HCT116 (cell line): Measurements from ENCODE around the gene ZSWIM3. TPM values are rescaled to one million over a fixed set of nuclear protein-coding genes. Genes with fewer than 3 reads are reported as not detected.

ENCODE experiments used
- ATAC-seq: fragments of 200-7000 bp; cut with Tn5 transposase; 2 replicates; pipeline ENCODE4 v1.9.1; 2020; ENCODE audit warnings: mild to moderate bottlenecking, moderate library complexity
- BruUV-seq: library from RNA; stranded (reverse); fragments of 400-500 nt; replicated peaks from 2 replicates; lab custom pipeline; 2021; lab: Mats Ljungman, UMichigan
- CTCF ChIA-PET: fragments of 300-600 bp; sonication (Branson Sonifier 250); formaldehyde crosslinking; loops from one replicate; lab custom pipeline; 2021; ENCODE audit warnings: antibody characterized with exemption; lab: Charles Lee
- POLR2A ChIA-PET: fragments of 300-600, 350-600 bp; sonication (Branson Sonifier 250); formaldehyde crosslinking; loops from one replicate; lab custom pipeline; 2021; ENCODE audit warnings: antibody characterized with exemption; lab: Charles Lee
- RAD21 ChIA-PET, 2 experiments: fragments of 300-600 bp; sonication (Branson Sonifier 250); formaldehyde crosslinking; loops; one replicate each; lab custom pipeline; 2023; ENCODE audit warnings: low total read pairs in 2 of 2; ENCODE audit not compliant: uncharacterized antibody in 2 of 2, unreplicated experiment in 2 of 2, low non-redundant PET in 1 of 2; lab: Charles Lee
- DNase-seq: peaks from one replicate; pipeline ENCODE4 v3.0.0-alpha.2; 2010; ENCODE audit warnings: low read depth, low spot score
- H2AFZ ChIP-seq: fragments of 200-600 bp; shearing (Covaris generic), sonication (generic); 2 replicates; pipeline ENCODE4 v1.6.1; 2017; ENCODE audit warnings: low read depth, mixed run types, mixed read lengths, antibody characterized with exemption, low read length; ENCODE audit not compliant: poor library complexity, severe bottlenecking
- H3K27ac ChIP-seq: 2 replicates; pipeline ENCODE4 v1.5.1; 2012; ENCODE audit warnings: low read depth, low read length
- H3K27me3 ChIP-seq: fragments of 200-600 bp; sonication (generic); 2 replicates; pipeline ENCODE4 v1.6.1; 2016; ENCODE audit warnings: mixed run types, low read length, mixed read lengths; ENCODE audit not compliant: insufficient read depth
- H3K36me3 ChIP-seq, 2 experiments: fragments of 200-500 bp in 1 of 2; fragments of 200-600 bp in 1 of 2; sonication (Bioruptor generic) in 1 of 2; sonication (generic) in 1 of 2; 2 replicates each; pipeline versions ENCODE4 v1.5.1 to v1.6.1; 2014 to 2016; ENCODE audit warnings: low read length in 2 of 2, inconsistent platforms in 1 of 2, mixed read lengths in 1 of 2, mixed run types in 1 of 2; ENCODE audit not compliant: insufficient read depth in 2 of 2, control insufficient read depth in 1 of 2
- H3K4me1 ChIP-seq, 2 experiments: fragments of 200-600 bp in 1 of 2; sonication (generic) in 1 of 2; 2 replicates each; pipeline versions ENCODE4 v1.5.1 to v1.6.1; 2012 to 2017; ENCODE audit warnings: low read length in 2 of 2, inconsistent platforms in 1 of 2, mild to moderate bottlenecking in 1 of 2, mixed read lengths in 1 of 2, mixed run types in 1 of 2, moderate library complexity in 1 of 2; ENCODE audit not compliant: insufficient read depth in 2 of 2, control insufficient read depth in 1 of 2
- H3K4me2 ChIP-seq: fragments of 200-600 bp; sonication (generic); 2 replicates; pipeline ENCODE4 v1.6.1; 2017; ENCODE audit warnings: mixed run types, low read length, mixed read lengths
- H3K4me3 ChIP-seq, 2 experiments: fragments of 200-600 bp in 1 of 2; sonication (generic) in 1 of 2; replicated peaks in 1 of 2; 2 replicates each; pipeline ENCODE4 v1.5.1; 2011 to 2016; ENCODE audit warnings: low read length in 2 of 2, control low read depth in 1 of 2, low read depth in 1 of 2, mild to moderate bottlenecking in 1 of 2, mixed read lengths in 1 of 2, mixed run types in 1 of 2
- H3K79me2 ChIP-seq: fragments of 200-600 bp; sonication (generic); 2 replicates; pipeline ENCODE4 v1.6.1; 2017; ENCODE audit warnings: mild to moderate bottlenecking, mixed run types, low read length, moderate library complexity, mixed read lengths; ENCODE audit not compliant: insufficient read depth
- H3K9ac ChIP-seq: fragments of 200-600 bp; sonication (generic); 2 replicates; pipeline ENCODE4 v1.6.1; 2016; ENCODE audit warnings: low read length, mixed read lengths
- H3K9me2 ChIP-seq: fragments of 200-600 bp; sonication (generic), shearing (Covaris generic); 2 replicates; pipeline ENCODE4 v1.6.1; 2017; ENCODE audit warnings: mixed run types, mild to moderate bottlenecking, moderate library complexity; ENCODE audit not compliant: insufficient read depth
- H3K9me3 ChIP-seq, 2 experiments: fragments of 200-500 bp in 1 of 2; fragments of 200-600 bp in 1 of 2; sonication (Bioruptor generic) in 1 of 2; sonication (generic) in 1 of 2; 2 replicates each; pipeline ENCODE4 v1.6.1; 2014 to 2017; ENCODE audit warnings: low read length in 2 of 2, mixed read lengths in 2 of 2, inconsistent platforms in 1 of 2, low read depth in 1 of 2, mild to moderate bottlenecking in 1 of 2, mixed run types in 1 of 2, moderate library complexity in 1 of 2; ENCODE audit not compliant: control insufficient read depth in 1 of 2, insufficient read depth in 1 of 2
- H4K20me1 ChIP-seq: fragments of 200-600 bp; sonication (generic), shearing (Covaris generic); 2 replicates; pipeline ENCODE4 v1.6.1; 2017; ENCODE audit warnings: mixed run types, mild to moderate bottlenecking, moderate library complexity; ENCODE audit not compliant: insufficient read depth
- EGR1 ChIP-seq: IDR thresholded peaks from 2 replicates; pipeline ENCODE4 v1.6.1; 2012; ENCODE audit warnings: low read depth
- ELF1 ChIP-seq: IDR thresholded peaks from 2 replicates; pipeline ENCODE4 v1.6.1; 2012; ENCODE audit warnings: low read depth, borderline replicate concordance
- EZH2phosphoT487 ChIP-seq: fragments of 200-600 bp; IDR thresholded peaks from 2 replicates; pipeline ENCODE4 v1.6.1; 2018; ENCODE audit warnings: antibody characterized with exemption, borderline replicate concordance
- JUND ChIP-seq: IDR thresholded peaks from 2 replicates; pipeline ENCODE4 v1.6.1; 2012
- POLR2A ChIP-seq: IDR thresholded peaks from 2 replicates; pipeline ENCODE4 v1.7.0; 2011; ENCODE audit warnings: borderline replicate concordance; ENCODE audit not compliant: insufficient read depth, insufficient read length; ENCODE audit errors: extremely low read depth
- POLR2AphosphoS5 ChIP-seq: IDR thresholded peaks from 2 replicates; pipeline ENCODE4 v1.6.1; 2011; ENCODE audit warnings: mild to moderate bottlenecking, low read depth, low read length, moderate library complexity
- TCF7L2 ChIP-seq: IDR thresholded peaks from 2 replicates; pipeline ENCODE4 v1.7.0; 2011; ENCODE audit warnings: borderline replicate concordance, inconsistent platforms; ENCODE audit not compliant: insufficient read depth, insufficient read length; ENCODE audit errors: extremely low read depth
- ZNF274 ChIP-seq: fragments of 200-500 bp; sonication (Bioruptor generic); IDR thresholded peaks from 2 replicates; pipeline ENCODE4 v1.6.1; 2014; ENCODE audit warnings: mild to moderate bottlenecking, low read depth, low read length, inconsistent platforms
- intact Hi-C: fragments of 100-400 bp; cut with micrococcal nuclease; formaldehyde crosslinking; loops from 2 replicates; pipeline ENCODE4 v1.10.0; 2022
- total RNA-seq: library from RNA; stranded (reverse); gene quantifications from one replicate; pipeline ENCODE4 v1.2.1, GENCODE V29; 2021; ENCODE audit not compliant: unreplicated experiment
- TF ChIP-seq, protein P1 (sequence below): IDR thresholded peaks from 2 replicates; pipeline ENCODE4 v1.6.1; 2012; ENCODE audit warnings: low read depth
- TF ChIP-seq, protein P2 (sequence below): IDR thresholded peaks from 2 replicates; pipeline ENCODE4 v1.6.1; 2012
- TF ChIP-seq, protein P3 (sequence below): IDR thresholded peaks from 2 replicates; pipeline ENCODE4 v1.6.1; 2012
- TF ChIP-seq, protein P4 (sequence below): IDR thresholded peaks from 2 replicates; pipeline ENCODE4 v1.6.1; 2011; ENCODE audit warnings: mild to moderate bottlenecking, low read length, moderate library complexity; ENCODE audit not compliant: insufficient replicate concordance; ENCODE audit errors: extremely low read depth

The ZSWIM3 gene
- total RNA-seq, 1 experiment from 2014 or later, result 1.8 TPM

DNA sequence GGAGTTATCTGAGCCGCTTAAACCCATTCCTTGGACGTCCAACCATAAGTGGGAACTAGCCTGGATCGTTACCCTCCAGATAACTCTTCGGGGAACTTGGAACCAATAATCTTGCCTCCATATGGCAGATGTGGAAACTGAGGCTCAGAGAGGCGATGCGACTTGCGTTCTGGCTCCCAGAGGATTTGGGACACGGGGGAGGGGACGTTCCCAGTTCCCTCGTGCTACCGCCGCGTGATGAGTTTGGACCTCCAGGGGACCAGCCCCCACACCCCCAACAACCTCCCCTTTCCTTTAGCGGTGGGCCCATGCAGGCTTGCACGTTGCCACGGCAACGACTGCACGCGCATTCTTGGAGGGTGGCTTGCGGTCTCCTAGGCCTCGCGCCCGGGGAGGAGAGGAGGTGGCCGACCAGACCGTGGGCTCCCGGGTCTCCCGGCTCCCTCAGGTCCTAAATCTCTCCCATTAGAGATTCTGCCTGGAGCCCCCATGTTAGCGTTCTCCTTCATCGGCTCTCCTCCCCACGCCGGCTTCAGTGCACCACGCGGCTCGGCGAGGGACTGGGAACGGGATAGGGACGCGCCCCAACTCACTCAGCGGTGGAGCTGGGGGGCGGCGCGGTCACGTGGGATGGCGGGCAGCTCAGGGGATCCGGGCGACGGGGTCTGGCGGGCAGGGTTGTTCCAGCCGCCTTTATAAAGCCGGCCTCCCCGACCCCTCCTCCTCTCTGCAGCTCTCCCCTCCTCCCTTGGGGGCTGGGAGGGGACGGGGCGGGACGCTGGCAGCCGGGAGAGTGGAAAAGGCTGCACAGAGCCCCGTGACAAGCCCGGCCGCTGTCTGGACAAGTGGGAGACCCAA is 54.3 kb downstream of the ZSWIM3 start, which contains the start of gene PLTP:
TSS of gene PLTP (minus strand) at position 670 of the 858 bp plus-strand sequence. CDS start 703 bp downstream, outside the sequence.
- CTCF ChIA-PET, result no interaction called here
- no TSS peak for BruUV-seq
- TF ChIP-seq, protein P1, sequence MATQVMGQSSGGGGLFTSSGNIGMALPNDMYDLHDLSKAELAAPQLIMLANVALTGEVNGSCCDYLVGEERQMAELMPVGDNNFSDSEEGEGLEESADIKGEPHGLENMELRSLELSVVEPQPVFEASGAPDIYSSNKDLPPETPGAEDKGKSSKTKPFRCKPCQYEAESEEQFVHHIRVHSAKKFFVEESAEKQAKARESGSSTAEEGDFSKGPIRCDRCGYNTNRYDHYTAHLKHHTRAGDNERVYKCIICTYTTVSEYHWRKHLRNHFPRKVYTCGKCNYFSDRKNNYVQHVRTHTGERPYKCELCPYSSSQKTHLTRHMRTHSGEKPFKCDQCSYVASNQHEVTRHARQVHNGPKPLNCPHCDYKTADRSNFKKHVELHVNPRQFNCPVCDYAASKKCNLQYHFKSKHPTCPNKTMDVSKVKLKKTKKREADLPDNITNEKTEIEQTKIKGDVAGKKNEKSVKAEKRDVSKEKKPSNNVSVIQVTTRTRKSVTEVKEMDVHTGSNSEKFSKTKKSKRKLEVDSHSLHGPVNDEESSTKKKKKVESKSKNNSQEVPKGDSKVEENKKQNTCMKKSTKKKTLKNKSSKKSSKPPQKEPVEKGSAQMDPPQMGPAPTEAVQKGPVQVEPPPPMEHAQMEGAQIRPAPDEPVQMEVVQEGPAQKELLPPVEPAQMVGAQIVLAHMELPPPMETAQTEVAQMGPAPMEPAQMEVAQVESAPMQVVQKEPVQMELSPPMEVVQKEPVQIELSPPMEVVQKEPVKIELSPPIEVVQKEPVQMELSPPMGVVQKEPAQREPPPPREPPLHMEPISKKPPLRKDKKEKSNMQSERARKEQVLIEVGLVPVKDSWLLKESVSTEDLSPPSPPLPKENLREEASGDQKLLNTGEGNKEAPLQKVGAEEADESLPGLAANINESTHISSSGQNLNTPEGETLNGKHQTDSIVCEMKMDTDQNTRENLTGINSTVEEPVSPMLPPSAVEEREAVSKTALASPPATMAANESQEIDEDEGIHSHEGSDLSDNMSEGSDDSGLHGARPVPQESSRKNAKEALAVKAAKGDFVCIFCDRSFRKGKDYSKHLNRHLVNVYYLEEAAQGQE, result no peak
- TF ChIP-seq POLR2AphosphoS5 (no peak), JUND (no peak)
- TF ChIP-seq, all 23 proteins: peak for 0
- H4K20me1 ChIP-seq, result no peaks in the 10 kb centered on the region
- RAD21 ChIA-PET, result no interaction called here
- intact Hi-C loops, result no loop called here
- no peaks in the 10 kb centered on the region for H3K9me3 ChIP-seq
- H2AFZ ChIP-seq, result no peak within 1 kb of the TSS
- H3K4me3 ChIP-seq, result no peak within 1 kb of the TSS
- no peaks in the 10 kb centered on the region for H3K79me2 ChIP-seq
- no peak within 1 kb of the TSS for H3K27ac ChIP-seq
- H3K9ac ChIP-seq, result no peak within 1 kb of the TSS
- ATAC-seq (no peak), DNase-seq (no peak)
- H3K4me2 ChIP-seq, result peak within 1 kb of the TSS; percentile 47
- no peaks in the 10 kb centered on the region for H3K36me3 ChIP-seq
- POLR2A ChIA-PET, result no interaction called here
- H3K4me1 ChIP-seq, result peaks cover 0 to 15% of the 10 kb centered on the region in 2 experiments; a peak in 3 of 4 replicates
- H3K9me2 ChIP-seq, result no peaks in the 10 kb centered on the region
- no peaks in the 10 kb centered on the region for H3K27me3 ChIP-seq

DNA sequence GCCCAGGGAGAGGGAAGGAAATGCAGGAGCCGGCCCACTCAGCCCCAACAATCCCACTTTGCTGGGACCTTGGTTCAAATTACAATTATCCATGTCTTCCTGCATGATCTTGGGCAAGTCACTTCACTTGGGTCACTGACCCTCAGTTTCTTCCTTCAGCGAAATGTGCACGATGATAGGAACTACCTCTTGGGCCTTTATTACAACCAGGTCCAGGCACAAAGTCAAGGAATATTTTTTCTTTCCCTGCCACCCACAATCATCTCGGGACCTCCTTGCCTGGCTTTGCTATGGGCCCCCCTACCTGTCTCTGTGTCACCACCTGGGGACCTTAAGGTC is 54.9 kb downstream of the ZSWIM3 start:
- intact Hi-C loops, result no loop called here
- POLR2A ChIA-PET, result no interaction called here
- H2AFZ ChIP-seq, result no peak overlapping the region

More for the DNA sequence above, 54.9 kb downstream of the ZSWIM3 start:
- no TSS peak for BruUV-seq
- peaks cover 0 to 15% of the 10 kb centered on the region in 2 experiments; a peak in 3 of 4 replicates for H3K4me1 ChIP-seq
- DNase-seq, result no peak
- H3K9me2 ChIP-seq, result no peaks in the 10 kb centered on the region
- TF ChIP-seq, protein P2, sequence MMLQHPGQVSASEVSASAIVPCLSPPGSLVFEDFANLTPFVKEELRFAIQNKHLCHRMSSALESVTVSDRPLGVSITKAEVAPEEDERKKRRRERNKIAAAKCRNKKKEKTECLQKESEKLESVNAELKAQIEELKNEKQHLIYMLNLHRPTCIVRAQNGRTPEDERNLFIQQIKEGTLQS, result no peak
- TF ChIP-seq EZH2phosphoT487 (no peak), ZNF274 (no peak), POLR2A (no peak), ELF1 (no peak), TCF7L2 (no peak), EGR1 (no peak), POLR2AphosphoS5 (no peak)
- TF ChIP-seq, protein P3, sequence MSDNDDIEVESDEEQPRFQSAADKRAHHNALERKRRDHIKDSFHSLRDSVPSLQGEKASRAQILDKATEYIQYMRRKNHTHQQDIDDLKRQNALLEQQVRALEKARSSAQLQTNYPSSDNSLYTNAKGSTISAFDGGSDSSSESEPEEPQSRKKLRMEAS, result no peak
- TF ChIP-seq, protein P4, sequence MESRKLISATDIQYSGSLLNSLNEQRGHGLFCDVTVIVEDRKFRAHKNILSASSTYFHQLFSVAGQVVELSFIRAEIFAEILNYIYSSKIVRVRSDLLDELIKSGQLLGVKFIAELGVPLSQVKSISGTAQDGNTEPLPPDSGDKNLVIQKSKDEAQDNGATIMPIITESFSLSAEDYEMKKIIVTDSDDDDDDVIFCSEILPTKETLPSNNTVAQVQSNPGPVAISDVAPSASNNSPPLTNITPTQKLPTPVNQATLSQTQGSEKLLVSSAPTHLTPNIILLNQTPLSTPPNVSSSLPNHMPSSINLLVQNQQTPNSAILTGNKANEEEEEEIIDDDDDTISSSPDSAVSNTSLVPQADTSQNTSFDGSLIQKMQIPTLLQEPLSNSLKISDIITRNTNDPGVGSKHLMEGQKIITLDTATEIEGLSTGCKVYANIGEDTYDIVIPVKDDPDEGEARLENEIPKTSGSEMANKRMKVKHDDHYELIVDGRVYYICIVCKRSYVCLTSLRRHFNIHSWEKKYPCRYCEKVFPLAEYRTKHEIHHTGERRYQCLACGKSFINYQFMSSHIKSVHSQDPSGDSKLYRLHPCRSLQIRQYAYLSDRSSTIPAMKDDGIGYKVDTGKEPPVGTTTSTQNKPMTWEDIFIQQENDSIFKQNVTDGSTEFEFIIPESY, result no peak
- no peak overlapping the region for H3K9ac ChIP-seq
- no peaks in the 10 kb centered on the region for H3K27me3 ChIP-seq
- no peak overlapping the region for H3K4me3 ChIP-seq
- no peak for ATAC-seq
- no peaks in the 10 kb centered on the region for H3K79me2 ChIP-seq
- H3K27ac ChIP-seq, result no peak overlapping the region
- H3K36me3 ChIP-seq, result no peaks in the 10 kb centered on the region
- no peak overlapping the region for H3K4me2 ChIP-seq
- ChIA-PET RAD21 (no interaction called here), CTCF (no interaction called here)
- H3K9me3 ChIP-seq, result no peaks in the 10 kb centered on the region
- H4K20me1 ChIP-seq, result no peaks in the 10 kb centered on the region
